Spinal cord (tissue), 10 donors: ENCODE results near the gene LPGAT1. TPM values are rescaled to one million over a fixed set of nuclear protein-coding genes. Genes with fewer than 3 reads are reported as not detected.
A peak's percentile ranks its signal among the peaks of the same experiment; 100 is the strongest.
"Not testable (repeated sequence)": the region's sequence is repeated elsewhere in the genome, so short reads cannot be mapped to it uniquely, and the experiment has no call there.

Experiments
- DNase-seq, 6 donors: peaks; one replicate each; pipeline versions ENCODE4 v3.0.0 to v3.0.0-alpha.2; 2013 to 2015; ENCODE audit warnings: low spot score in 6 of 6, low read depth in 4 of 6
- H3K27ac ChIP-seq: one replicate; pipeline ENCODE4 v1.5.1; 2013; ENCODE audit warnings: low read depth, low read length, control low read depth
- H3K27me3 ChIP-seq: one replicate; pipeline ENCODE4 v1.6.1; 2013; ENCODE audit warnings: low read length; ENCODE audit not compliant: control insufficient read depth, insufficient read depth
- H3K36me3 ChIP-seq: one replicate; pipeline ENCODE4 v1.6.1; 2013; ENCODE audit warnings: low read length; ENCODE audit not compliant: control insufficient read depth, insufficient read depth
- H3K4me1 ChIP-seq: one replicate; pipeline ENCODE4 v1.6.1; 2013; ENCODE audit warnings: low read length; ENCODE audit not compliant: control insufficient read depth, insufficient read depth
- H3K4me3 ChIP-seq: one replicate; pipeline ENCODE4 v1.5.1; 2013; ENCODE audit warnings: low read depth, low read length, control low read depth
- H3K9me3 ChIP-seq: one replicate; pipeline ENCODE4 v1.6.1; 2013; ENCODE audit warnings: low read length; ENCODE audit not compliant: control insufficient read depth, insufficient read depth
- WGBS: methylation state at CpG from one replicate; pipeline ENCODE4 v1.1.5; 2013; ENCODE audit warnings: missing lambda C conversion rate; ENCODE audit not compliant: insufficient coverage; 5-methylcytosine and 5-hydroxymethylcytosine counted together
- long read RNA-seq, 4 donors: transcript quantifications; one replicate each; lab custom pipeline, GENCODE V29; 2026
- polyA plus RNA-seq, 2 donors: library from polyadenylated mRNA; unstranded; fragments of 120-200 nt; gene quantifications; one replicate each; pipeline ENCODE4 v1.2.1, GENCODE V29; 2013; ENCODE audit not compliant: insufficient read length in 2 of 2
- total RNA-seq, 2 donors: library from RNA; depleted of rRNA in 1 of 2; stranded (reverse); fragments of 120-200 nt in 1 of 2; fragments of >200 nt in 1 of 2; gene quantifications; one replicate each; pipeline versions ENCODE4 v1.2.3 to v1.2.4, GENCODE V29; 2013 to 2014
- donor health status: healthy.

The LPGAT1 gene, protein sequence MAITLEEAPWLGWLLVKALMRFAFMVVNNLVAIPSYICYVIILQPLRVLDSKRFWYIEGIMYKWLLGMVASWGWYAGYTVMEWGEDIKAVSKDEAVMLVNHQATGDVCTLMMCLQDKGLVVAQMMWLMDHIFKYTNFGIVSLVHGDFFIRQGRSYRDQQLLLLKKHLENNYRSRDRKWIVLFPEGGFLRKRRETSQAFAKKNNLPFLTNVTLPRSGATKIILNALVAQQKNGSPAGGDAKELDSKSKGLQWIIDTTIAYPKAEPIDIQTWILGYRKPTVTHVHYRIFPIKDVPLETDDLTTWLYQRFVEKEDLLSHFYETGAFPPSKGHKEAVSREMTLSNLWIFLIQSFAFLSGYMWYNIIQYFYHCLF
- total RNA-seq, result 10 to 100 TPM; 44.9 to 73.0 TPM
- polyA plus RNA-seq, result 10 to 100 TPM; 25.6 to 29.2 TPM
- long read RNA-seq, donor 1, result 0 reads
- long read RNA-seq, donor 2, partial matches to known transcripts, result 0 of 1 reads
- long read RNA-seq, donor 2, other reads (novel, unspliced or antisense), result 0 of 1 reads
- long read RNA-seq, donor 3, result 0 reads
- long read RNA-seq, donor 4, result 0 reads

DNA sequence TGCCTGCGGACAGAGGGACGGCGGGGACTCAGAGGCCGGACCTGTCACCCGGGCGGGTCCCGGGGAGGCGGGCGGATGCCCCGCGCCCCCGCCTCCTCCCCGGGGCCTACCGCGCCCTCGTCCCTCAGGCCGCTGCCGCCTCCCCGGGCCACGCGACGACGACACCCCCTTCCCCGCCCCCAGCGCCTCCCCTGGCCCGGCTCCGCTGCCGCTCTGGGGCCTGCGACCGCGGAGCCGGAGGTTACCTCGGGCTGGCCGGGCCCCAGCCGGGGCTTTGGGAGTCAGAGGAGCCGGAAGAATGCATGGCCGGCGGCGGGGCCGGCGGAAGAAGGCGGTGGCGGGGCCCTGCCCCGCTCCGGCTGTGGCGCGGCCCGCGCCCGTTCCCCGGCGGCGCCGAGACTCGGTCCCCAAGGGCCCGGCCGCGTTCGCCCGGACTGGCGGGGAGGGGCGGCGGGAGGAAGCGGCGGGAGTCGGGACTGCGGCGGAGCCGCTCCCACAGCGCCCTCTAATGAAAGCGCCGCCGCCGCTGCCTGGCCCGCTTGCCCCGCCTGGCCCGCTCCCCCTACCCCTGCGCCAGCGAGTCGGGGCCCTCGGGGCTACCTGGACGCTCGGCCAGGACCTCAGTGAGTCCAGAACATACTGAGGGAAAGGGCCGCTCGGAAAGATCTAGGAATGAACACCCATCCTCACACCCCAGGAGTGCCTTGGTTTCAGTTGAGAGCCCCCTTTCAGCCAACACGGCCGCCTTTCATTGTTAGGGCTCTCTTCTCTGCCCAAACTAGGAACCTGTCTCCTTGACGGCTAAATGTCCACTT lies at the start of gene LPGAT1:
Gene LPGAT1, minus strand, starts transcription at position 436 of the 815 bp plus-strand sequence. CDS start 1,467 bp downstream, outside the sequence.
- H3K27me3 ChIP-seq, result no peaks in the 10 kb centered on the region
- WGBS, result under 1% methylated on average over 87 of the region's 88 CpGs
- H3K4me1 ChIP-seq, result no peaks in the 10 kb centered on the region
- peak within 1 kb of the TSS; percentile 57 for H3K4me3 ChIP-seq
- H3K36me3 ChIP-seq, result no peaks in the 10 kb centered on the region
- peak within 1 kb of the TSS; percentile 64 for H3K27ac ChIP-seq
- DNase-seq, result peak; percentile 53 to 92 (median 62)
- no peaks in the 10 kb centered on the region for H3K9me3 ChIP-seq

- Histone ChIP-seq H3K4me1 (no peaks in the 10 kb centered on the region), H3K36me3 (no peaks in the 10 kb centered on the region), H3K27me3 (no peaks in the 10 kb centered on the region), H3K9me3 (peaks cover 2% of the 10 kb centered on the region), H3K27ac (no peak overlapping the region), H3K4me3 (no peak overlapping the region)
- DNase-seq, result no peak
- no CpG with 5 or more reads among the region's 2 CpGs for WGBS
Observed at GRCh38 chr1:211879475-211879874, 48.9 kb upstream of the LPGAT1 start.

- Histone ChIP-seq H3K4me1 (no peaks in the 10 kb centered on the region), H3K36me3 (no peaks in the 10 kb centered on the region), H3K27me3 (no peaks in the 10 kb centered on the region), H3K9me3 (peaks cover 1% of the 10 kb centered on the region), H3K4me3 (no peak overlapping the region), H3K27ac (no peak overlapping the region)
- WGBS, result 89% methylated on average over 5 of the region's 7 CpGs
- DNase-seq, result peak in 2 of 6 donors; percentile 58 to 61
Observed at GRCh38 chr1:211876851-211877590, 46.5 kb upstream of the LPGAT1 start.

GRCh38 chr1:211875541-211875940 lies 45.0 kb upstream of the LPGAT1 start:
- Histone ChIP-seq H3K4me3 (no peak overlapping the region), H3K27me3 (no peaks in the 10 kb centered on the region), H3K36me3 (no peaks in the 10 kb centered on the region), H3K27ac (no peak overlapping the region), H3K9me3 (no peaks in the 10 kb centered on the region), H3K4me1 (no peaks in the 10 kb centered on the region)
- no peak for DNase-seq

DNA sequence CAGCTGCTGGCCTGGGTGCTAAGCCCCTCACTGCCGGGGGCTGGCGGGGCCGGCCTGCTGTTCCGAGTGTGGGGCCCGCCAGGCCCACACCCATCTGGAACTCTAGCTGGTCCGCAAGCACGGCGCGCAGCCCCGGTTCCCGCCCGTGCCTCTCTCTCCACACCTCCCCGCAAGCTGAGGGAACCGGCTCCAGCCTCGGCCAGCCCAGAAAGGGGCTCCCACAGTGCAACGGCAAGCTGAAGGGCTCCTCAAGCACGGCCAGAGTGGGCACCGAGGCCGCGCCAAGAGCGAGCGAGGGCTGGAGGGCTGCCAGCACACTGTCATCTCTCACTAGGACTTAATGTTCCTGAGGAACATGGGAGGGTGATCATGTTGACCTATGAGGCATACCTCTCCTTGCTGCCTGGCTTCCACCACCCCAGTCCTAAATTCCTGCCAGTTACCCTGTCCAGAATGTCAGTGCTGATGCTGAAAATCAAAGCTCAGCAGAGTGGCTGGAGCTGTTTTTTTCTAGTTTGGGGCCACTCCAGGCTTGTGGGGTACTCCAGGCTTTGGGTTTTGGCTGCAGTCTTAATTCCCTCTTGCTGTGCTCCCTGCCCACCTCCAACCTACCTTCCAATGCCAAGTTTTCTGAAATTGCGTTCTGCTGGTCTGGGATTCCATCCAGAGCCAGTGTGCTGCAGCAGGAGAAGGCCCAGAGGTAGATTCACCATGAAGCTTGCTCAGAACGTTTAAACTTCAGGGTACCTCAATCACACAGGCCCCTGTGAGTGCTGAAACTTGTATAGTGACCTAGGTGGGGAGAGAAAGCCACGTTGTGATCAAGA lies 44.2 kb upstream of the LPGAT1 start:
- Histone ChIP-seq H3K9me3 (no peaks in the 10 kb centered on the region), H3K27ac (no peak overlapping the region), H3K36me3 (no peaks in the 10 kb centered on the region), H3K4me3 (no peak overlapping the region), H3K4me1 (no peaks in the 10 kb centered on the region), H3K27me3 (no peaks in the 10 kb centered on the region)
- DNase-seq, result peak in 1 of 6 donors; percentile 31
- WGBS, result 84% methylated on average over 23 of the region's 25 CpGs

DNA sequence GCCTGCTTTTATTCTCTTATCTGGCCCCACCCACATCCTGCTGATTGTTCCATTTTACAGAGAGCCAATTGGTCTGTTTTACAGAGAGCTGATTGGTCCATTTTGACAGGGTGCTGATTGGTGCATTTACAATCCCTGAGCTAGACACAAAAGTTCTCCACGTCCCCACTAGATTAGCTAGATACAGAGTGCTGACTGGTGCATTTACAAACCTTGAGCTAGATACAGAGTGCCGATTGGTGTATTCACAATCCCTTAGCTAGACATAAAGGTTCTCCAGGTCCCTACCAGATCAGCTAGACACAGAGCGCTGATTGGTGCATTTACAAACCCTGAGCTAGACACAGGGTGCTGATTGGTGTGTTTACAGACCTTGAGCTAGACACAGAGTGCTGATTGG lies 43.2 kb upstream of the LPGAT1 start:
- H3K4me3 ChIP-seq, H3K4me1 ChIP-seq, H3K36me3 ChIP-seq, H3K27me3 ChIP-seq, H3K27ac ChIP-seq, H3K9me3 ChIP-seq, DNase-seq: not testable (repeated sequence)
- WGBS, result no CpG with 5 or more reads among the region's 3 CpGs

DNA sequence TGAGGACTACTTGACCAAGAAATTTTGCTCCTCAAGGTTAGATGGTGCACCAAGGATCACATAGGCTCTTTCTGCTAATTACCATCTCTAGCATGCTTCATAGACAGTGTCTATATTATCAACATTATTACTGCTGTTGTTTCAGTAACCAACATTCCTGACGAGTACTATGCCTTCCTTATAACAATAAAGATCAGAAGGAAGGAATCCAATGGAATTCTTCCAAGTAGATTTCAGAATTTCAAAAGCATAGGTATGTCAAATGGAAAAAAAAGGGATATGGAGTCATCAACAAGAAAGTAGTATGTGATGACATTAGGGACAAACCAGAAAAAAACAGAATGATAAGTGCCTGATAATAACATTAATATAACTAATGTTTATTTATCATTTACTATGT lies 39.6 kb upstream of the LPGAT1 start:
- no CpG with 5 or more reads among the region's 1 CpG for WGBS
- Histone ChIP-seq H3K27me3 (no peaks in the 10 kb centered on the region), H3K9me3 (peaks cover 1% of the 10 kb centered on the region), H3K4me1 (no peaks in the 10 kb centered on the region), H3K27ac (no peak overlapping the region), H3K36me3 (no peaks in the 10 kb centered on the region), H3K4me3 (no peak overlapping the region)
- DNase-seq, result no peak

- H3K36me3 ChIP-seq, result no peaks in the 10 kb centered on the region
- no peaks in the 10 kb centered on the region for H3K4me1 ChIP-seq
- no peak overlapping the region for H3K27ac ChIP-seq
- H3K27me3 ChIP-seq, result no peaks in the 10 kb centered on the region
- 100% methylated on average over 2 of the region's 2 CpGs for WGBS
- no peak for DNase-seq
- peaks cover 1% of the 10 kb centered on the region for H3K9me3 ChIP-seq
- H3K4me3 ChIP-seq, result no peak overlapping the region
Observed at GRCh38 chr1:211865180-211865579, 34.6 kb upstream of the LPGAT1 start.
